ENCODE data around the gene RAB11FIP4.

The RAB11FIP4 gene

DNA sequence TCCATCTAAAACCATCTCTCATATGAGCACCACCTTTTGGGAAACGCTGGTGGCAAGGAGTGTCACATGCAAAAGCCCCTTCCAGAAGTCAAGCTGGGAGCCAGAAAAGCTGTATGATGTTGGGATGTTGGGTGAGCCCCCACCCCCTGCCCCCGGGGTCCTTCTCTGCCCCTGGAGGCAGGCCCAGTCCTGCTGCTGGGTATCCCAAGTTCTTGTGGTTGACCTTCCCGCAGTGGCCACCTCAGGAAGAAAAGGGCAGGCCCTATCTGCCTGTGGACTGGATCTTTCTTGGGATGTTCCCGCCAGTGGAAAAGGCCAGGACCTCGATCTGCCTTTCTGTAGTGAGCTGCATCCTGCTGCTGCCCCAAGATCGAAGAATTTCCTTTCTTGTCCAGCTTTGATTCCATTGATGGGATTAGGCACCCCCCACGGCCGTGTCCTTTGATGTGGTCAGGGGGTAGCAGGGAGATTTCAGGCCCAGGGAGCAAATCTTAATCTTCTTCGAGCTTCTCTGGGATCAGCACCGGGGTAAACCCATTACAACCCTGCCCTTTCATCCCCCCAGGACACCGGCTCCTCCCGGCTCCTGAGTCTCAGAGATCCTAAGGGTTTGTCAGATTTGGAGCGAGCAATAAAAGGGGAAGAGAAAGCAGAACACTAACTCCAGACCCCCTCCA lies 165.6 kb downstream of the RAB11FIP4 start:
- no peak for DNase-seq (ENCODE audit: low read depth)
- no peak overlapping the region for H3K4me3 ChIP-seq (ENCODE audit: low read depth, low read length)
- TF ChIP-seq CTCF (conservative IDR thresholded peaks at IDR 0.05; ENCODE audit: low read depth, low read length), result no peak

DNA sequence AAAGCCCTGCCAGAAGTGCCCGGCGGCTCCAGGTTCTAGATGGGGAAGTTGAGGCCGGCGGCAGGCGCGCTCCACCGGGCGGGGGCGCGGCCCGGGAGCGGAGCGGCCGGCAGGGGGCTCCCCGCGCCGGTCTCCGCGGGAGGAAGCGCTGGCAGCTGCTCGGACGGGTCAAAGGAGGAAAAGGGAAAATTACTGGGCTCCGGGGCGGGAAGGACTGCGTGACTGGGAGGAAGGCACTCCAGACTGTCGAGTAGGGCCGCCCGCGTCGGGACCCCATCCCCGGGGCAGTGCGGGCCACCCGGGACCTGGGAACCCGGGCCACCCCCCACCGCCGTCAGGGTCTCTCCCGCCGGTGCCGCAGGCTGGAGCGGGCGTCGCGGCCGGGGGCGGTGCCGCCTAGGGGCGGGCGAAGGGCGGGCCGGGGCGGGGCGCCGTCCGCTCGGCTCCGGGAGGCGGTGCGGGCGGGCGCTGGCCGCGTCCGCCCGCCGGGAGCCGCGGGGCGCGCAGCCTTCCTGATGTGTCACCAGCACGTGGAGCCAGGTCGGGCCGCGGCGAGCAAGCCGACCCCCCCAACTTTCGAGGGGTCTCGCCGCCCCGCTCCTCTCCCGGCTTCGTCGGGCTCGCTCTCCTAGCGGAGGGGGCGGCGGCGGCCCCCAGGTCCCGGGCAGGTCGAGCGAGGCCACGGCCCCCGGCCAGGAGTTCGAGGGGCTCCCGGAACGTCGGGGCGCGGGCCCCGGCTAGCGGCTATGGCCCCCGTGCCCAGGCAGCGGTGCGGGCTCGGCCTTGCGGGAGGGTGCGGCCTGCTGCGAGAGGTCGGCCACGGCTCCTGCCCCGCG lies 167.5 kb downstream of the RAB11FIP4 start:
- peak; percentile 81 for DNase-seq (ENCODE audit: low read depth)

GRCh38 chr17:31559584-31560501 lies 168.4 kb downstream of the RAB11FIP4 start:
- H3K4me3 ChIP-seq (ENCODE audit: low read depth, low read length), result peak overlapping the region; percentile 70
- TF ChIP-seq CTCF (conservative IDR thresholded peaks at IDR 0.05; ENCODE audit: low read depth, low read length), result no peak
- no peak for DNase-seq (ENCODE audit: low read depth)

More for the DNA sequence above, 167.5 kb downstream of the RAB11FIP4 start:
- TF ChIP-seq CTCF (conservative IDR thresholded peaks at IDR 0.05; ENCODE audit: low read depth, low read length), result peak; percentile 49
- H3K4me3 ChIP-seq (ENCODE audit: low read depth, low read length), result peak overlapping the region; percentile 70

DNA sequence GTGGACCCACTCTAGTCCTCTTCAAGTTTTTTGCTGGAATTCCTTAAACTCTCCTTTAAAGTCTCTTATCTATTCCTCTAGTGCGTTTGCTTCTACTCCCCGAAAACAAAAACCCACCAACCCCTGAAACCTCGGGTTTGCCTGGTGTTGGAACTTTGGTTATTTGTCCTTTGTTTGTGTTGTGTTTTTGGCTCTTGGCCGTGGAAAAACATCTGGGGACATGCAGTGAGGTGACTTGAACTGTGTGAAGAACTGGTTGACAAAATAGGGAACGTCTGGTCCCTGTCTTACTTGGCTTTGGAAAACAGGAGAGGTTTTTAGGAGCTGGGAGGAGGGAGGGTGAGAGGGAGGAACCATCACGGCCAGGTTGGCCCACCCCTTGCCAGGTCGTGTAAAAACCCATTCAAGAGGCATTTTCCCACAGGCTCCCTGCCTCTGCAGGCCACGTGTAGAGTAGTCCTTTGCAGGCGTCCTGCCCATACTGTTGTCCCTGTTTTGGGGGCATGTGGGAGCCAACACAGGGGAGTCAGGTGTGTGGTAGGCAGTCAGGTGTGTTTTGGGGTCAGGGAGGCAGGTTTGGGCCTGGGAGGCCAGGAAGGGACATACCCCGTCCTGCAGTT lies 169.3 kb downstream of the RAB11FIP4 start:
- peak overlapping the region; percentile 70 for H3K4me3 ChIP-seq (ENCODE audit: low read depth, low read length)
- TF ChIP-seq CTCF (conservative IDR thresholded peaks at IDR 0.05; ENCODE audit: low read depth, low read length), result no peak
- DNase-seq (ENCODE audit: low read depth), result no peak

DNA sequence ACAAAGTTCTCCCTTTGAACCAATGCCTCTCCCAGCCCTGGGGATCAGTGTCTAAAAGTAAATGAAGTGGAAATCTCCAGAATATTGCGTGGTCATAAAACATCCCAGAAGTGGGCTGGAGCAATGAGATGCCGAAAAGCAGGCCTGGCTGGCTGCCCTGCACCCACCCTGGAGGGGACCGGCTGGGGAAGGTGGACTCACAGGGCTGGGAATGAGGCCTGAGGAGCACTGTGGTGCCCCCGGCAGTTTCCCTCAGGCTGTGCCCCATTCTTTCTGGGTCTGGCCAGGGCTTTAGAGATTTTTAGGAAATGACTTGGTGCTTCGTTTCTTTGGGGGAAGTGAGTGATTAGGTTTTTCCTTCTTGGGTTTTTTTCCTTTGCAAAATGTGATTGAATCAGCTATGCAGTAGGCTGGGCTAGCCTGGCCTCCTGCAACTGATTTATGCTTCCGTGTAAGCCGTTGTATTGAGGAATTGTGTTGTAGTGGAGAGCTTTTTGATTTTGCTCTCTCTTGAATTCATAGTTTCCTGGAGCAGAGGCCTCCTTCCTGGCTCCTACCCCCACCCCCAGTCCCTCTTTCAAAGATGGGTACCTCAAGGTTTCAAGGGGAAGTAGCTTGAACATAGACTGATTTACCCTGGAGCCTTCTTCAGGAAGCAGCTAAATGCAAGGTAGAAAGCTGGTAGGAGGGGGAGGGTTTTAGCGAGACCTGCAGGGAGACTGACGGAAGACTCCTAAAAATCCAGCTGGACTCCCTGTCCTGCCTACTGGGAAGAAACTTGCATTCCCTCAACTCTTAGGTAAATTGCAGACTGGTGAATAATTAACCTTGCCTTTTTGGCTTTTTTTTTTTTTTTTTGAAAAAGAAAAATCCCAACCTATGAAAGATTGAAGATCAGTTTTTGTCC lies 170.2 kb downstream of the RAB11FIP4 start:
- peak overlapping the region; percentile 37 for H3K4me3 ChIP-seq (ENCODE audit: low read depth, low read length)
- DNase-seq (ENCODE audit: low read depth), result no peak

More for the DNA sequence above, 170.2 kb downstream of the RAB11FIP4 start:
- no peak for TF ChIP-seq CTCF (conservative IDR thresholded peaks at IDR 0.05; ENCODE audit: low read depth, low read length)

All from choroid plexus epithelial cell (primary cell).